Stimulated activated CD8-positive, alpha-beta memory T cell treated with anti-CD3 and anti-CD28 coated beads, Interleukin-4, amount 100 ng/mL, for 1 hour (primary cell): ENCODE measurements around the gene KCNJ6.
"Not testable (repeated sequence)": the region's sequence is repeated elsewhere in the genome, so short reads cannot be mapped to it uniquely, and the experiment has no call there.

Experiments
- DNase-seq, 2 donors: peaks; one replicate each; pipeline ENCODE4 v3.0.0-alpha.2; 2020; ENCODE audit warnings: low read depth in 2 of 2, low spot score in 1 of 2

KCNJ6 gene

GRCh38 chr21:37654596-37654995, 261.7 kb downstream of the KCNJ6 start:
- DNase-seq, result no peak

- no peak for DNase-seq
These were observed 263.1 kb downstream of the KCNJ6 start for GRCh38 chr21:37653201-37653600.

- no peak for DNase-seq
These were observed 268.5 kb downstream of the KCNJ6 start for GRCh38 chr21:37647781-37648180.

- not testable (repeated sequence) for DNase-seq
These were observed 269.5 kb downstream of the KCNJ6 start for GRCh38 chr21:37646761-37647160.

GRCh38 chr21:37645848-37646247, 270.4 kb downstream of the KCNJ6 start:
- DNase-seq, result no peak

GRCh38 chr21:37644636-37645035, 271.6 kb downstream of the KCNJ6 start:
- DNase-seq, result no peak

- not testable (repeated sequence) for DNase-seq
These were observed 272.4 kb downstream of the KCNJ6 start for GRCh38 chr21:37643862-37644261.

- DNase-seq, result no peak
These were observed 273.8 kb downstream of the KCNJ6 start for GRCh38 chr21:37642493-37642892.

- no peak for DNase-seq
These were observed 276.5 kb downstream of the KCNJ6 start for GRCh38 chr21:37639756-37640155.

- no peak for DNase-seq
These were observed 280.0 kb downstream of the KCNJ6 start for GRCh38 chr21:37636152-37636860.

- DNase-seq, result no peak
These were observed 284.7 kb downstream of the KCNJ6 start for GRCh38 chr21:37631319-37632117.

- no peak for DNase-seq
These were observed 285.4 kb downstream of the KCNJ6 start for GRCh38 chr21:37630872-37631271.

GRCh38 chr21:37628362-37628761, 287.9 kb downstream of the KCNJ6 start:
- no peak for DNase-seq

- DNase-seq, result no peak
These were observed 288.7 kb downstream of the KCNJ6 start for GRCh38 chr21:37627561-37627960.

- no peak for DNase-seq
These were observed 289.2 kb downstream of the KCNJ6 start for GRCh38 chr21:37627074-37627473.

GRCh38 chr21:37626320-37626719, 289.9 kb downstream of the KCNJ6 start:
- DNase-seq, result no peak

- no peak for DNase-seq
These were observed 292.6 kb downstream of the KCNJ6 start for GRCh38 chr21:37623689-37624088.

GRCh38 chr21:37623183-37623582, 293.1 kb downstream of the KCNJ6 start:
- no peak for DNase-seq

- DNase-seq, result no peak
These were observed 293.5 kb downstream of the KCNJ6 start for GRCh38 chr21:37622755-37623154.

GRCh38 chr21:37620401-37620800, 295.9 kb downstream of the KCNJ6 start:
- no peak for DNase-seq

- no peak for DNase-seq
These were observed 296.7 kb downstream of the KCNJ6 start for GRCh38 chr21:37619464-37619974.

- no peak for DNase-seq
These were observed 298.2 kb downstream of the KCNJ6 start for GRCh38 chr21:37618081-37618480.
